ENCODE results near the gene E2F4.

The E2F4 gene

GRCh38 chr16:67213197-67214019 is 21.5 kb downstream of the E2F4 start:
- DNase-seq, result no peak

GRCh38 chr16:67215706-67216105 is 23.8 kb downstream of the E2F4 start:
- no peak for DNase-seq

GRCh38 chr16:67216612-67217490 is 24.9 kb downstream of the E2F4 start:
- no peak for DNase-seq

- DNase-seq, result no peak
Measured at GRCh38 chr16:67223992-67224391, 32.0 kb downstream of the E2F4 start.

- no peak for DNase-seq
Measured at GRCh38 chr16:67226295-67226803, 34.4 kb downstream of the E2F4 start.

- DNase-seq, result peak; percentile 96
Measured at GRCh38 chr16:67226804-67227566, 35.0 kb downstream of the E2F4 start, which contains the start of gene TMEM208. TSS of gene TMEM208 (plus strand) at chr16:67227130. CDS start at chr16:67227219, 89 bp downstream.

- no peak for DNase-seq
Measured at GRCh38 chr16:67227567-67227921, 35.6 kb downstream of the E2F4 start.

GRCh38 chr16:67228034-67228785 is 36.3 kb downstream of the E2F4 start:
- DNase-seq, result no peak

- no peak for DNase-seq
Measured at GRCh38 chr16:67228905-67229304, 37.0 kb downstream of the E2F4 start.

- DNase-seq, result no peak
Measured at GRCh38 chr16:67229906-67230808, 38.2 kb downstream of the E2F4 start.

- DNase-seq, result no peak
Measured at GRCh38 chr16:67230809-67231660, 39.1 kb downstream of the E2F4 start.

GRCh38 chr16:67233596-67233995 is 41.6 kb downstream of the E2F4 start:
- no peak for DNase-seq

GRCh38 chr16:67234180-67234597 is 42.2 kb downstream of the E2F4 start:
- no peak for DNase-seq

GRCh38 chr16:67235816-67236562 is 44.0 kb downstream of the E2F4 start:
- no peak for DNase-seq

- peak; percentile 4 for DNase-seq
Measured at GRCh38 chr16:67236563-67237395, 44.8 kb downstream of the E2F4 start.

- DNase-seq, result no peak
Measured at GRCh38 chr16:67237396-67238277, 45.7 kb downstream of the E2F4 start.

- no peak for DNase-seq
Measured at GRCh38 chr16:67238278-67238575, 46.3 kb downstream of the E2F4 start.
